Heart left ventricle (tissue), 13 donors: Measurements from ENCODE around the gene PTRH1.

Experiments
- CTCF ChIP-seq, 12 donors: fragments of 200-600 bp; sonication (generic) in 4 of 12; IDR thresholded peaks; one replicate each; pipeline versions ENCODE4 v1.5.0 to v1.8.0; 2018 to 2022; ENCODE audit warnings: antibody characterized with exemption in 12 of 12, mild to moderate bottlenecking in 5 of 12
- POLR2A ChIP-seq, 2 donors: fragments of 450-650 bp; IDR thresholded peaks; one replicate each; pipeline ENCODE4 v1.6.1; 2017; ENCODE audit warnings: antibody characterized with exemption in 2 of 2, mild to moderate bottlenecking in 2 of 2, moderate library complexity in 2 of 2
- donor health status: ischemic (EF 13 %, LVEDD 7.1; RV severe dilation, severe dysfunction).
- donor health status: DM: no; HTN: yes; CAD: no.
- donor health status: DM: no; HTN: no; CAD: no.
- donor health status: ischemic (EF 25% LVEDD 6.9; RV normal size, moderate dysfunction).
- donor health status: ischemic (EF 25% LVEDD 5.7; RV mildly dilated, moderate dysfunction).
- donor health status: ischemic (EF 35%, LVEDD 5.7; RV mildly dilated, moderate dysfunction).
- donor health status: nonischemic (EF 11% LVEDD 7.7; RV severe dilation, severe dysfunction).
- donor health status: DM: yes; HTN: yes; CAD: no.
- donor health status: PGD.
- donor health status: ischemic (EF 29% LVEDD 5.4; RV normal size, mild dysfunction).
- donor health status: nonischemic (EF 23%, LVEDD 6.1; RV moderate dilation, normal function).

GRCh38 chr9:127724012-127724411 is 8.5 kb upstream of the PTRH1 start:
- TF ChIP-seq CTCF (IDR thresholded peaks at IDR 0.05) (no peak), POLR2A (IDR thresholded peaks at IDR 0.05) (no peak)
